RWPE2 (cell line): ENCODE data around the gene GANC.

Experiments
- ATAC-seq: fragments of 200-7000 bp; cut with Tn5 transposase; 3 replicates; pipeline ENCODE4 v1.9.1; 2021; ENCODE audit warnings: low read depth
- DNase-seq: peaks from one replicate; pipeline ENCODE4 v3.0.0-alpha.2; 2020; ENCODE audit warnings: low spot score
- H3K27ac ChIP-seq: fragments of 450-650 bp; 2 replicates; pipeline ENCODE4 v1.5.1; 2017; ENCODE audit warnings: mild to moderate bottlenecking; ENCODE audit not compliant: poor library complexity, severe bottlenecking
- H3K27me3 ChIP-seq: fragments of 250-450 bp; sonication (Bioruptor Pico); 2 replicates; pipeline ENCODE4 v1.5.1; 2021; ENCODE audit warnings: mild to moderate bottlenecking, moderate library complexity; ENCODE audit not compliant: insufficient read depth, poor library complexity, severe bottlenecking
- H3K36me3 ChIP-seq: fragments of 250-450 bp; sonication (Bioruptor Pico); 2 replicates; pipeline ENCODE4 v1.5.1; 2020; ENCODE audit warnings: low read depth, mild to moderate bottlenecking, moderate library complexity
- H3K4me1 ChIP-seq: fragments of 250-450 bp; sonication (Bioruptor Pico); 2 replicates; pipeline ENCODE4 v1.5.1; 2021; ENCODE audit warnings: mild to moderate bottlenecking, moderate library complexity; ENCODE audit not compliant: insufficient read depth, poor library complexity, severe bottlenecking
- H3K4me3 ChIP-seq: fragments of 250-450 bp; sonication (Bioruptor Pico); 2 replicates; pipeline ENCODE4 v1.5.1; 2021; ENCODE audit warnings: mild to moderate bottlenecking, moderate library complexity; ENCODE audit not compliant: severe bottlenecking
- H3K9me3 ChIP-seq: fragments of 250-450 bp; sonication (Bioruptor Pico); 2 replicates; pipeline ENCODE4 v1.5.1; 2021; ENCODE audit warnings: mild to moderate bottlenecking, moderate library complexity; ENCODE audit not compliant: severe bottlenecking
- CTCF ChIP-seq: fragments of 450-650 bp; IDR thresholded peaks from one replicate; pipeline ENCODE4 v1.5.1; 2017; ENCODE audit warnings: mild to moderate bottlenecking, moderate library complexity; ENCODE audit not compliant: poor library complexity, severe bottlenecking

Gene GANC

GRCh38 chr15:42264795-42265194, 8.2 kb upstream of the GANC start:
- ATAC-seq (no peak), DNase-seq (no peak)
- H3K9me3 ChIP-seq, result no peaks in the 10 kb centered on the region
- peaks cover 94% of the 10 kb centered on the region for H3K36me3 ChIP-seq
- TF ChIP-seq CTCF, result no peak
- no peak overlapping the region for H3K27ac ChIP-seq
- no peak overlapping the region for H3K4me3 ChIP-seq
- no peaks in the 10 kb centered on the region for H3K27me3 ChIP-seq
- H3K4me1 ChIP-seq, result no peaks in the 10 kb centered on the region

GRCh38 chr15:42267286-42267685, 5.7 kb upstream of the GANC start:
- peaks cover 88% of the 10 kb centered on the region for H3K36me3 ChIP-seq
- H3K9me3 ChIP-seq, result no peaks in the 10 kb centered on the region
- no peak for TF ChIP-seq CTCF
- H3K4me3 ChIP-seq, result no peak overlapping the region
- peaks cover 13% of the 10 kb centered on the region for H3K4me1 ChIP-seq
- H3K27ac ChIP-seq, result no peak overlapping the region
- H3K27me3 ChIP-seq, result no peaks in the 10 kb centered on the region
- ATAC-seq (no peak), DNase-seq (no peak)

- no peaks in the 10 kb centered on the region for H3K9me3 ChIP-seq
- H3K4me1 ChIP-seq, result peaks cover 13% of the 10 kb centered on the region
- peaks cover 58% of the 10 kb centered on the region for H3K36me3 ChIP-seq
- DNase-seq (no peak), ATAC-seq (no peak)
- H3K4me3 ChIP-seq, result peak overlapping the region; percentile 5
- TF ChIP-seq CTCF, result no peak
- H3K27ac ChIP-seq, result peak overlapping the region; percentile 4
- H3K27me3 ChIP-seq, result no peaks in the 10 kb centered on the region
Measured at GRCh38 chr15:42270551-42270950, 2.5 kb upstream of the GANC start.

GRCh38 chr15:42270996-42271395, 2.0 kb upstream of the GANC start:
- DNase-seq (no peak), ATAC-seq (no peak)
- H3K36me3 ChIP-seq, result peaks cover 54% of the 10 kb centered on the region
- no peak for TF ChIP-seq CTCF
- peaks cover 13% of the 10 kb centered on the region for H3K4me1 ChIP-seq
- H3K27ac ChIP-seq, result peak overlapping the region; percentile 4
- H3K9me3 ChIP-seq, result no peaks in the 10 kb centered on the region
- no peaks in the 10 kb centered on the region for H3K27me3 ChIP-seq
- peak overlapping the region; percentile 5 for H3K4me3 ChIP-seq

- TF ChIP-seq CTCF, result no peak
- Histone ChIP-seq H3K27ac (peak overlapping the region; percentile 95), H3K9me3 (no peaks in the 10 kb centered on the region), H3K4me1 (peaks cover 17% of the 10 kb centered on the region), H3K36me3 (peaks cover 47% of the 10 kb centered on the region), H3K4me3 (peak overlapping the region; percentile 75), H3K27me3 (no peaks in the 10 kb centered on the region)
- DNase-seq, result peak; percentile 83
- ATAC-seq, result peak; percentile 22
Measured at GRCh38 chr15:42273900-42274701, 1.1 kb downstream of the GANC start.
